K562 (cell line): ENCODE data around the gene TYMP. TPM values are rescaled to one million over a fixed set of nuclear protein-coding genes. Genes with fewer than 3 reads are reported as not detected.

Experiments
- CGGBP1 ChIP-seq: fragments of 250-450 bp; sonication (Bioruptor Pico); IDR thresholded peaks from 2 replicates; pipeline ENCODE4 v1.9.0; 2021; ENCODE audit warnings: mild to moderate bottlenecking
- CREM ChIP-seq: IDR thresholded peaks from 2 replicates; pipeline ENCODE4 v1.6.1; 2014; ENCODE audit warnings: antibody characterized with exemption, low read depth
- CSDE1 ChIP-seq, 2 experiments: fragments of 450-650 bp; IDR thresholded peaks; 2 replicates each; pipeline ENCODE4 v1.6.1; 2016; ENCODE audit warnings: mild to moderate bottlenecking in 1 of 2
- HDAC2 ChIP-seq: fragments of 450-650 bp; IDR thresholded peaks from 2 replicates; pipeline ENCODE4 v1.6.1; 2016; ENCODE audit warnings: mild to moderate bottlenecking
- JUND ChIP-seq, 2 experiments: IDR thresholded peaks; 2 replicates in 1 of 2; 3 replicates in 1 of 2; pipeline ENCODE4 v1.6.1; 2011; ENCODE audit warnings: borderline replicate concordance in 2 of 2, low read depth in 2 of 2, low read length in 2 of 2, improper control_type of control experiment in 1 of 2, missing biosample characterization in 1 of 2, missing genetic modification characterization in 1 of 2, missing genetic modification reagents in 1 of 2
- KAT8 ChIP-seq: fragments of 450-650 bp; IDR thresholded peaks from 2 replicates; pipeline ENCODE4 v1.6.1; 2016; ENCODE audit warnings: low read depth, mild to moderate bottlenecking
- MAZ ChIP-seq, 2 experiments: fragments of 450-650 bp in 1 of 2; sonication (generic) in 1 of 2; formaldehyde crosslinking; IDR thresholded peaks in 1 of 2; conservative IDR thresholded peaks in 1 of 2; 2 replicates each; pipeline versions ENCODE4 v1.4.0 to v1.5.0; 2020; ENCODE audit warnings: mild to moderate bottlenecking in 1 of 2, missing genetic modification reagents in 1 of 2
- RBBP5 ChIP-seq: fragments of 200-600 bp; sonication (generic); IDR thresholded peaks from 2 replicates; pipeline ENCODE4 v1.6.1; 2012; ENCODE audit warnings: borderline replicate concordance, mild to moderate bottlenecking, low read length, control low read depth, inconsistent platforms; ENCODE audit not compliant: insufficient read depth, poor library complexity, severe bottlenecking
- RBM39 ChIP-seq: fragments of 200-400 bp; formaldehyde crosslinking; optimal IDR thresholded peaks from 2 replicates; pipeline ENCODE3; 2018; ENCODE audit warnings: low read depth, low read length
- VEZF1 ChIP-seq: fragments of 200-800 bp; sonication (Bioruptor generic); IDR thresholded peaks from 2 replicates; pipeline ENCODE4 v1.6.1; 2017; ENCODE audit warnings: missing genetic modification characterization, missing compliant biosample characterization
- ZBTB2 ChIP-seq: fragments of 450-650 bp; IDR thresholded peaks from 2 replicates; pipeline ENCODE4 v1.6.1; 2016; ENCODE audit warnings: antibody characterized with exemption
- ZKSCAN1 ChIP-seq: fragments of 150-350 bp; IDR thresholded peaks from 2 replicates; pipeline ENCODE4 v1.6.1; 2016; ENCODE audit warnings: low read depth, low read length
- ZNF217 ChIP-seq: sonication (generic); formaldehyde crosslinking; IDR thresholded peaks from 2 replicates; pipeline ENCODE4 v1.8.0; 2022; ENCODE audit warnings: mild to moderate bottlenecking, missing genetic modification reagents
- polyA plus RNA-seq, 8 experiments: library from polyadenylated mRNA; depleted of rRNA in 4 of 8; stranded (reverse) in 5 of 8; unstranded in 3 of 8; fragments of >200 nt; fragmentation: Nextera tagmentation in 2 of 8; fragmentation: Illumina TruSeq in 1 of 8; extraction: Ambion mirVana in 2 of 8; extraction: Trizol in 1 of 8; gene quantifications; 2 replicates each; pipeline versions ENCODE4 v1.2.1 to v1.2.3, GENCODE V29; 2011 to 2014; ENCODE audit warnings: inconsistent platforms in 1 of 8, missing spikeins in 1 of 8
- total RNA-seq, 7 experiments: library from RNA; depleted of rRNA in 6 of 7; stranded (reverse); fragments of >200 nt in 6 of 7; fragmentation: Illumina TruSeq in 2 of 7; extraction: Trizol in 2 of 7; gene quantifications; 2 replicates each; pipeline versions ENCODE4 v1.2.1 to v1.2.3, GENCODE V29; 2011 to 2021; ENCODE audit warnings: low replicate concordance in 1 of 7
- TF ChIP-seq, protein P1 (sequence below), 3 experiments: IDR thresholded peaks in 2 of 3; conservative IDR thresholded peaks in 1 of 3; 2 replicates each; pipeline ENCODE4 v1.5.1; 2011 to 2012; ENCODE audit warnings: low read length in 3 of 3, mild to moderate bottlenecking in 3 of 3, control low read depth in 2 of 3, improper control_type of control experiment in 1 of 3, inconsistent platforms in 1 of 3, low read depth in 1 of 3, mixed read lengths in 1 of 3, moderate library complexity in 1 of 3; ENCODE audit not compliant: insufficient read depth in 2 of 3

Gene TYMP
- total and polyA plus RNA-seq, 9 of the 15 experiments (the other 6 are each of a cell fraction or from before 2014, with no cell fraction given), result 0.03 to 4.0 (median 2.4) TPM; not detected in 4

DNA sequence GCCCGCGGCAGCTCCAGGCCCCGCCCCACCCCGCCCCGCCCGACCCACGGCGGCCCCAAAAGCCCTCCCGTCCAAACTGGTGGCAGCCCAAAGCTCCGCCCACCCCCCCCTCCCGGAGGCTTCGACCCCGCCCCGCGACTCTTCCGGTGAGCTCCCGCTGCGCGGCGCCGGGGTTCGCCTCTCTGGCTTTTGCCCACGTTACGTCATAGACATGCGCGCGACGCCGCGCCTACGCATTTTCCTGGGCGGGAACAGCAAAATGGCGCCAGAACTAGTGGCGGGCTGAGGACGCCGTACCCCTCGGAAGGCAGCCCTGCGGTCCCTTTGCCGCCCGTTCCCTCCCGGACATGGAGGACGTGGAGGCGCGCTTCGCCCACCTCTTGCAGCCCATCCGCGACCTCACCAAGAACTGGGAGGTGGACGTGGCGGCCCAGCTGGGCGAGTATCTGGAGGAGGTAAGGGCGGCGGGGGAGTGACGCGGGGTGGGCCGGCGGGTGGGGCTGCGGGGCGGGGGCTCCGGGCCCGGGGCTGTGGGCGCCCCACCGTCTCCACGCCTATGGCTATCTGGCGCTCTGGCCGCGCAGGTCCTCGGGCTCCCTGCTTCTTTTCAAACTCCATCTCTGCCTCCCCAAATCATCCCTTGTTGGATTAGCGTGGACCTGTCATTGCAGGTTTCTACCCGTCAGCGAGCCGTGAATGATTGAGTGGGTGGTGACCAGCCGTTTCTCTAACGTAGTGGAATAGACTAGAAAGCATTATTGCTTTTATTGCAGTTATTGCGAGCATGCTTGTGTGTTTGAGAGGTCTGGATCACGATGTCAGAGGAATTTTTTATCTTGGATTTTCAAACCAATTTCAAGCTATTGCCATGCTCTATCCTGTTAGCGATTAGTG, 21.6 kb downstream of the TYMP start, which contains the start of gene NCAPH2 (continued):
- 0 out of 2 replicates have a peak, but pooled peaks have one; percentile 45 for TF ChIP-seq ZBTB2
- no peak for TF ChIP-seq ZNF217 (CRISPR knock-in tag)
- no peak for TF ChIP-seq RBM39
- TF ChIP-seq HDAC2, result peak; percentile 50; the same call in 1 of the 2 replicates
- peak in 1 of 2 experiments; percentile 76; a peak in 2 of 4 replicates for TF ChIP-seq CSDE1 (IDR thresholded peaks at IDR 0.05)
- TF ChIP-seq CREM, result peak; percentile 98
- no peak for TF ChIP-seq KAT8
- TF ChIP-seq VEZF1, result peak; percentile 87
- TF ChIP-seq JUND (IDR thresholded peaks at IDR 0.05; ENCODE audit: borderline replicate concordance, low read depth, low read length), result no peak
- TF ChIP-seq JUND (tag; IDR thresholded peaks at IDR 0.05; ENCODE audit: borderline replicate concordance, low read depth, low read length), result no peak; the same call in 2 of the 3 replicates
- TF ChIP-seq, protein P1, sequence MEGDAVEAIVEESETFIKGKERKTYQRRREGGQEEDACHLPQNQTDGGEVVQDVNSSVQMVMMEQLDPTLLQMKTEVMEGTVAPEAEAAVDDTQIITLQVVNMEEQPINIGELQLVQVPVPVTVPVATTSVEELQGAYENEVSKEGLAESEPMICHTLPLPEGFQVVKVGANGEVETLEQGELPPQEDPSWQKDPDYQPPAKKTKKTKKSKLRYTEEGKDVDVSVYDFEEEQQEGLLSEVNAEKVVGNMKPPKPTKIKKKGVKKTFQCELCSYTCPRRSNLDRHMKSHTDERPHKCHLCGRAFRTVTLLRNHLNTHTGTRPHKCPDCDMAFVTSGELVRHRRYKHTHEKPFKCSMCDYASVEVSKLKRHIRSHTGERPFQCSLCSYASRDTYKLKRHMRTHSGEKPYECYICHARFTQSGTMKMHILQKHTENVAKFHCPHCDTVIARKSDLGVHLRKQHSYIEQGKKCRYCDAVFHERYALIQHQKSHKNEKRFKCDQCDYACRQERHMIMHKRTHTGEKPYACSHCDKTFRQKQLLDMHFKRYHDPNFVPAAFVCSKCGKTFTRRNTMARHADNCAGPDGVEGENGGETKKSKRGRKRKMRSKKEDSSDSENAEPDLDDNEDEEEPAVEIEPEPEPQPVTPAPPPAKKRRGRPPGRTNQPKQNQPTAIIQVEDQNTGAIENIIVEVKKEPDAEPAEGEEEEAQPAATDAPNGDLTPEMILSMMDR (IDR thresholded peaks at IDR 0.05 in 2 of 3, conservative IDR thresholded peaks at IDR 0.05 in 1 of 3; ENCODE audit: insufficient read depth in 2 of 3, low read depth in 1 of 3, low read length in 3 of 3), result peak in 2 of 3 experiments; percentile 1 to 10; a peak in 1 of 6 replicates
- no peak for TF ChIP-seq CGGBP1
- TF ChIP-seq ZKSCAN1, result no peak
- TF ChIP-seq MAZ (CRISPR knock-in tag; conservative IDR thresholded peaks at IDR 0.05 in 1 of 2, IDR thresholded peaks at IDR 0.05 in 1 of 2), result peak; percentile 15 to 95; a peak in 2 of 4 replicates
- peak; percentile 83 for TF ChIP-seq RBBP5
